ENCODE results near the gene CATSPERB. TPM values are rescaled to one million over a fixed set of nuclear protein-coding genes. Genes with fewer than 3 reads are reported as not detected.
"Not testable (repeated sequence)": the region's sequence is repeated elsewhere in the genome, so short reads cannot be mapped to it uniquely, and the experiment has no call there.

CATSPERB gene
- total RNA-seq, 4 donors from 2014 or later = 1.2 to 5.1 (median 3.8) TPM; not detected in 1

GRCh38 chr14:91599994-91600393, 131.9 kb downstream of the CATSPERB start:
- no peak for DNase-seq
- Histone ChIP-seq H3K9me3 (peaks cover 0 to 5% of the 10 kb centered on the region in 2 donors), H3K4me3 (no peak overlapping the region), H3K4me1 (no peaks in the 10 kb centered on the region), H3K36me3 (no peaks in the 10 kb centered on the region), H3K27ac (no peak overlapping the region), H3K27me3 (no peaks in the 10 kb centered on the region)
- in situ Hi-C loops (cut with MboI; ENCODE audit: low pct_ligation_motif_present in 1 of 4, low pct_unique_long_range_greater_than_20kb in 1 of 4, low sequenced_read_pairs in 3 of 4) (no loop called here), intact Hi-C loops (cut with DNase I; ENCODE audit: low total_unique reads) (no loop called here)
- no peak for TF ChIP-seq EP300 (IDR thresholded peaks at IDR 0.05; ENCODE audit: low read depth)
- TF ChIP-seq POLR2AphosphoS5 (IDR thresholded peaks at IDR 0.05) = no peak
- TF ChIP-seq CTCF (IDR thresholded peaks at IDR 0.05) = no peak
- no peak for TF ChIP-seq POLR2A (IDR thresholded peaks at IDR 0.05)
- WGBS, 2 donors (ENCODE audit: low coverage in 1 of 2) = 72 to 73% methylated on average over 4 of the region's 4 CpGs

- in situ Hi-C loops (cut with MboI; ENCODE audit: low pct_ligation_motif_present in 1 of 4, low pct_unique_long_range_greater_than_20kb in 1 of 4, low sequenced_read_pairs in 3 of 4) = no loop called here
- Histone ChIP-seq H3K27me3 (no peaks in the 10 kb centered on the region), H3K4me1 (no peaks in the 10 kb centered on the region), H3K4me3 (no peak overlapping the region), H3K9me3 (peaks cover 0 to 5% of the 10 kb centered on the region in 2 donors), H3K36me3 (no peaks in the 10 kb centered on the region), H3K27ac (no peak overlapping the region)
- DNase-seq = no peak
- intact Hi-C loops (cut with DNase I; ENCODE audit: low total_unique reads) = no loop called here
- TF ChIP-seq CTCF (IDR thresholded peaks at IDR 0.05) (no peak), EP300 (IDR thresholded peaks at IDR 0.05; ENCODE audit: low read depth) (no peak)
- 84 to 85% methylated on average over 1 of the region's 1 CpG for WGBS, 2 donors (ENCODE audit: low coverage in 1 of 2)
These were observed 136.2 kb downstream of the CATSPERB start for GRCh38 chr14:91595736-91596135.

GRCh38 chr14:91593957-91594356, 137.9 kb downstream of the CATSPERB start:
- in situ Hi-C loops (cut with MboI; ENCODE audit: low pct_ligation_motif_present in 1 of 4, low pct_unique_long_range_greater_than_20kb in 1 of 4, low sequenced_read_pairs in 3 of 4) = not testable (repeated sequence)

GRCh38 chr14:91586410-91586809, 145.5 kb downstream of the CATSPERB start:
- 74 to 88% methylated on average over 1 of the region's 1 CpG for WGBS, 2 donors (ENCODE audit: low coverage in 1 of 2)
- no peak for TF ChIP-seq POLR2AphosphoS5 (IDR thresholded peaks at IDR 0.05)
- no peak for TF ChIP-seq POLR2A (IDR thresholded peaks at IDR 0.05)
- no peak for TF ChIP-seq CTCF (IDR thresholded peaks at IDR 0.05)
- TF ChIP-seq EP300 (IDR thresholded peaks at IDR 0.05; ENCODE audit: low read depth) = no peak
- H3K36me3 ChIP-seq = no peaks in the 10 kb centered on the region
- H3K27ac ChIP-seq = no peak overlapping the region
- in situ Hi-C loops (cut with MboI; ENCODE audit: low pct_ligation_motif_present in 1 of 4, low pct_unique_long_range_greater_than_20kb in 1 of 4, low sequenced_read_pairs in 3 of 4) (no loop called here), intact Hi-C loops (cut with DNase I; ENCODE audit: low total_unique reads) (no loop called here)
- H3K9me3 ChIP-seq = no peaks in the 10 kb centered on the region
- no peak overlapping the region for H3K4me3 ChIP-seq
- no peaks in the 10 kb centered on the region for H3K4me1 ChIP-seq
- no peaks in the 10 kb centered on the region for H3K27me3 ChIP-seq
- no peak for DNase-seq

More at GRCh38 chr14:91593957-91594356, 137.9 kb downstream of the CATSPERB start:
- DNase-seq; H3K27me3 ChIP-seq; intact Hi-C loops (cut with DNase I; ENCODE audit: low total_unique reads); H3K27ac ChIP-seq; H3K9me3 ChIP-seq; H3K4me3 ChIP-seq; H3K36me3 ChIP-seq; H3K4me1 ChIP-seq: not testable (repeated sequence)
- WGBS, 2 donors (ENCODE audit: low coverage in 1 of 2) = 93 to 96% methylated on average over 2 of the region's 2 CpGs

- TF ChIP-seq POLR2A (IDR thresholded peaks at IDR 0.05) (no peak), POLR2AphosphoS5 (IDR thresholded peaks at IDR 0.05) (no peak), CTCF (IDR thresholded peaks at IDR 0.05) (no peak), EP300 (IDR thresholded peaks at IDR 0.05; ENCODE audit: low read depth) (no peak)
- Histone ChIP-seq H3K4me3 (no peak overlapping the region), H3K9me3 (no peaks in the 10 kb centered on the region), H3K4me1 (no peaks in the 10 kb centered on the region), H3K27ac (no peak overlapping the region), H3K36me3 (no peaks in the 10 kb centered on the region), H3K27me3 (no peaks in the 10 kb centered on the region)
- intact Hi-C loops (cut with DNase I; ENCODE audit: low total_unique reads) = no loop called here
- DNase-seq = no peak
- in situ Hi-C loops (cut with MboI; ENCODE audit: low pct_ligation_motif_present in 1 of 4, low pct_unique_long_range_greater_than_20kb in 1 of 4, low sequenced_read_pairs in 3 of 4) = no loop called here
These were observed 146.0 kb downstream of the CATSPERB start for GRCh38 chr14:91585856-91586255.

Measured in transverse colon (tissue), 4 donors.